GM13977 (cell line): ENCODE data around the gene DPP10.

Experiments used
- DNase-seq: peaks from one replicate; pipeline ENCODE4 v3.0.0; 2012; ENCODE audit warnings: low spot score
- in situ Hi-C: fragments of 300-500 bp; cut with MboI; formaldehyde crosslinking; loops from one replicate; pipeline ENCODE4 v1.12.0; 2022; ENCODE audit warnings: low sequenced_read_pairs, low pct_unique_long_range_greater_than_20kb, mixed read lengths, inconsistent platforms; ENCODE audit not compliant: unreplicated experiment
- TF ChIP-seq, protein P1 (sequence below): IDR thresholded peaks from 2 replicates; pipeline ENCODE4 v1.5.1; 2012; ENCODE audit warnings: mild to moderate bottlenecking, control low read depth; ENCODE audit not compliant: insufficient read depth; ENCODE audit errors: extremely low read depth, missing control alignments

DPP10 gene

DNA sequence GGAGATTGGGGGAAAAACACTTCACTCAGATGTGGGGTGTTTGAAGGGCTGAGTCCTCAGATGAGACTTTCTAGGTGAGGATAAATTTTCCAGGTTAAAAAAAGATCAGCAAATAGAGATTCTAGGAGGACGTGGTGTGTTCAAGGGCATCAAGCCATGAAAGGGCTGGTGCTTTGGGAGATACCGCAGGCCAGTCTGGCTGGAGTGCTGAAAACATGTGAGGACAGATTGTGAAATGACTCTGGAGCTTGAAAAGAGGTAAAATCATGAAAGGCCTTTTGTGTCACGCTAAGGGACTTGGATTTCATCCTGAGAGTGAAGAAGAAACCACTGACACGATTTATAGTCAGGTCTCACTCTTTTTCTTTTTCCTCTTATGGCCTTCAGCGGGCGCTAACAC, 320.5 kb downstream of the DPP10 start:
- TF ChIP-seq, protein P1, sequence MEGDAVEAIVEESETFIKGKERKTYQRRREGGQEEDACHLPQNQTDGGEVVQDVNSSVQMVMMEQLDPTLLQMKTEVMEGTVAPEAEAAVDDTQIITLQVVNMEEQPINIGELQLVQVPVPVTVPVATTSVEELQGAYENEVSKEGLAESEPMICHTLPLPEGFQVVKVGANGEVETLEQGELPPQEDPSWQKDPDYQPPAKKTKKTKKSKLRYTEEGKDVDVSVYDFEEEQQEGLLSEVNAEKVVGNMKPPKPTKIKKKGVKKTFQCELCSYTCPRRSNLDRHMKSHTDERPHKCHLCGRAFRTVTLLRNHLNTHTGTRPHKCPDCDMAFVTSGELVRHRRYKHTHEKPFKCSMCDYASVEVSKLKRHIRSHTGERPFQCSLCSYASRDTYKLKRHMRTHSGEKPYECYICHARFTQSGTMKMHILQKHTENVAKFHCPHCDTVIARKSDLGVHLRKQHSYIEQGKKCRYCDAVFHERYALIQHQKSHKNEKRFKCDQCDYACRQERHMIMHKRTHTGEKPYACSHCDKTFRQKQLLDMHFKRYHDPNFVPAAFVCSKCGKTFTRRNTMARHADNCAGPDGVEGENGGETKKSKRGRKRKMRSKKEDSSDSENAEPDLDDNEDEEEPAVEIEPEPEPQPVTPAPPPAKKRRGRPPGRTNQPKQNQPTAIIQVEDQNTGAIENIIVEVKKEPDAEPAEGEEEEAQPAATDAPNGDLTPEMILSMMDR, result no peak
- in situ Hi-C loops, result no loop called here
- no peak for DNase-seq

DNA sequence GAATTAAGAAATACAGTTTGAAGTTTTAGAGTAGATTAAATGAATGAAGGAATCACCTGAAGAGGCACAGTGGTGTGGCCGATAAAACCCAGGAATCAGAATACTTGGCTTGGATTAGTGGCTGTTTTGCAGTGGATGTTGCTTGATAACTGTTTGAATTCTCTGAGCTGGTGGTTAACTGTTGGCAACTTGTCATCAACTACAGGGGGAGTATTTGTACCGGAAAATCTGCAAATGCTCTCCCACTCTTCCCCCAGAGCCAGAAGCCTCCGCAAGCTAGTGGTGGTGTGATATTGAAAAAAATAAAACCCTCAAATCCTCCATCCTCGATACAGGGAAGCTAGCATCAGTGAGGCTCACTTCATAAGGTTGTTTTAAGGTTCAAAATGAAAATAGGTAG, 326.7 kb downstream of the DPP10 start:
- in situ Hi-C loops, result no loop called here
- TF ChIP-seq, protein P1, result no peak

DNA sequence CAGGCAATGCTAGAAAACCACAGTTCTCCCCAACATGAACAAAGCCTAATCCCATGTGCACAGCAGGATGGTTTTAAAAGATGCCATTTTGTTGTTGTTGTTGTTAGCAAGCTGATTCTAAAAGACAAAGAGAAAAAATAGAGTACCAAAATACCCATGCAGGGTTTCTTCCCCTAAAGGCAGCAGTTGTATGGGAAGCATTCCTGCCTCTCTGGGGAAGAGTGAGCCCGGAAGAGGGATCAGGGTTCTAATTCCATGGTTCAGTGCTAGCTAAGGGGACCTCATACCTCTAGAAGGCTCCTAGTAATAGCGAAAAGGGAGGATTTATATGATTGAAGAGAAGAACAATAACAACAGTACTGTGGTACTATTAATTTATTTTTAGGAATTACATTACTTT, 327.6 kb downstream of the DPP10 start:
- no peak for DNase-seq
- TF ChIP-seq, protein P1, result no peak
- in situ Hi-C loops, result no loop called here

More for the DNA sequence above, 326.7 kb downstream of the DPP10 start:
- DNase-seq, result no peak

DNA sequence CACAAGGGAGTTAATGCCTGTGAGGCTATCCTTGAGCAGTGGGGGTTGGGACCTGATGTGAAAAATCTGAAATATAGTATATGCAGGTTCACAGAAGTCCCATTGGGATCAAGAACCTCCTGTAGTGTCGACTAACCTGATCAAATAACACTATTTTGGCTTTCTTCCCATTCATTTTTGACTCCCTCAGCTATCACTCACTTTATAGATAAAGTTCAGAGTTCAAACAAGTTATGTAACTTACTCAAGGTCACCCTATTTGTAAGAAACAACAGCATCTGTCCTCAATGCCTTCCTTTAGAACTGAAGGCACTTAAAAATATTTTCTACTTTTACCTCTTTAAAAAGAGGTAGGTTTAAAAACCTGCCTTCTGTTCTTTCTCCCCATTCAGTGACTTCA, 341.6 kb downstream of the DPP10 start:
- no peak for DNase-seq
- TF ChIP-seq, protein P1, result no peak
- in situ Hi-C loops, result no loop called here

DNA sequence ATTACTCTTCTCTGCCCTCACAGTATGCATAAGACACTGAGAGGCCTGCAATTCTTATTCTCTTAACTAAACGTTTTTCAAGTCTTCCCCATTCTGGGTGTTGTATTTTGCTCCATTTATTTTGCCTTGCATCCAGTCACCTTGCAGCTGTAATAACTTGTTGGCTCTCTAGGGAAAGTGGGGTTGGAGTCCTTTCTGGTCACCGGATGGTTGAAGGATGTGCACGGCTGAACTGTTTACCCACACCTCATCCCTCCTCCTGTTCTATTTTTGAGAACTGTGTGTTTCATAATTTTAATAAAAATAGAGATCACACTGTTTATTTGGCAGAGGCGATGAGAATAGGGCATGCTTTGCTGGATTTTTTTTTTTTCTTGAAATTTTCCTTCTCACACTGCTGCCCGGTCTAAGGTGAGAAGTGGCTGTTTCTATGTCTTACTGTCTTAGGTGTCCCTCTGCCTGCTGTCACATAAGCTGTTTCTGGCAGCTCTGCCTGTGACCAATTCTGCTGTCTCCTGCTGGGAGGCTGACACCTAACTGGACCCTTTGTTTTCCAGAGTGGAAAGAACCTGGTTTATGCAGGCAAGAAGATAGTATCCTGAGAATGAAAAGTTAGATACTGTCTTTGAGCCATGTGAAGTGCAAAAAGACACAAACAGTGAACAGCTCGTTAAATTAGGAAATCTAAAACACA, 342.6 kb downstream of the DPP10 start:
- TF ChIP-seq, protein P1, result no peak
- in situ Hi-C loops, result no loop called here
- no peak for DNase-seq

DNA sequence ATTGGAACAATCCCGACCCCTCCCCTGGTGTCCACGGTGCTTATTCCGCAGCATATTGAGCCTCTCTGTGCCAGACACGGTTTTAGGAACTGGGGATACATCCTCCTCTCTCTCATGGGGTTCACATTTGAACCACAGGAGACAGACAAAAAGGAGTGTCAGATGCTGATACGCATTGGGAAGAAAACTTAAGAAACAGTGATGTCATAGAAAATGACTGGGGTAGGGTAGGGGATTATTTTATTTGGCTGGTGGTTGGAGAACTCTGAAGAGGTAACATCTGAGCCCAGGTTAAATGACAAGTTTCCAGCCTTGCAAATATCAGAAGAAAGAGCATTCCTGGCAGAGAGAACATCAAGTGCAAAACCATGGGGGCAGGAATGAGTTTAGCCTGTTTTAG, 344.5 kb downstream of the DPP10 start:
- no peak for DNase-seq
- TF ChIP-seq, protein P1, result no peak
- in situ Hi-C loops, result no loop called here

DNA sequence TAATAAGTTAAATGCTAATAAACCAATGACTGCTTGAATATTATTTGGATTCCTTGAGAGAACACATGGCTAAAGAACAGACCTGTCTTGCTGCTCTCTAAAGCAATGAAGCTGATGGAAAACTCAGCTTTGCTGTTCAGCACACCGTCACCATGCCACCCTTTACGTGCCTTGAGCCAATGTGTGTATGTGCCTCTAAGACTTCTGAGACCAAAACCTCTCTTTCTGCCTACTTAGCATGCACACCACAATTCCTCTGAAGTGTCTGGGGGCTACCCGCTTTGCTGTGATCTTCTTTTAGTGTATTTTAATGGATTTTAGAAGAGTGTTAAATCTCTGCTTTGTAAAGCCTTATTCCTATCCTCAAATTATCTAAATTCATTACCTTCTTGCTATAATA, 345.0 kb downstream of the DPP10 start:
- no peak for DNase-seq
- in situ Hi-C loops, result no loop called here
- TF ChIP-seq, protein P1, result no peak
